ENCODE data around the gene RBM45. TPM values are rescaled to one million over a fixed set of nuclear protein-coding genes. Genes with fewer than 3 reads are reported as not detected.
A peak's percentile ranks its signal among the peaks of the same experiment; 100 is the strongest.

Gene RBM45
- total RNA-seq, 1 donor from 2014 or later: 11.3 TPM

DNA sequence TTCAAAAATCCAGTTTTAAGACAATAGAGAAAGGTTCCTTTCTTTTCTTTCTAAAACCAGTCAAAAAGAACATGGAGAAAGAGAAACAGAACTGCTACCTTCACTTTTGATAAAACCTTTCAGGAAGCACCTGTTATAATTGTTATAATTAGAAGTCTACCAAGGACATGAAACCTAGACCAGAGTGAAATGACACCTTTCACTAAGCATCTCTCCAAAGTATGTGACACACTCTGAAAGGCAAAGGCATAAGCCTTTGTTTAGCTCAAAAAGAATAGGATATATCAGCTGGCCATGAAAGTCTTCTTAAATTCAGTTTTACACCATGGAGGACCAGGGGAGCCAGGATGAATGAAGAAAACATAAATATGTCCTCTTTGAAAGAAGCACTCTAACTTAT is 18.8 kb upstream of the RBM45 start:
- DNase-seq (no peak), ATAC-seq (no peak)
- intact Hi-C loops (cut with DNase I): no loop called here
- TF ChIP-seq, protein P1, sequence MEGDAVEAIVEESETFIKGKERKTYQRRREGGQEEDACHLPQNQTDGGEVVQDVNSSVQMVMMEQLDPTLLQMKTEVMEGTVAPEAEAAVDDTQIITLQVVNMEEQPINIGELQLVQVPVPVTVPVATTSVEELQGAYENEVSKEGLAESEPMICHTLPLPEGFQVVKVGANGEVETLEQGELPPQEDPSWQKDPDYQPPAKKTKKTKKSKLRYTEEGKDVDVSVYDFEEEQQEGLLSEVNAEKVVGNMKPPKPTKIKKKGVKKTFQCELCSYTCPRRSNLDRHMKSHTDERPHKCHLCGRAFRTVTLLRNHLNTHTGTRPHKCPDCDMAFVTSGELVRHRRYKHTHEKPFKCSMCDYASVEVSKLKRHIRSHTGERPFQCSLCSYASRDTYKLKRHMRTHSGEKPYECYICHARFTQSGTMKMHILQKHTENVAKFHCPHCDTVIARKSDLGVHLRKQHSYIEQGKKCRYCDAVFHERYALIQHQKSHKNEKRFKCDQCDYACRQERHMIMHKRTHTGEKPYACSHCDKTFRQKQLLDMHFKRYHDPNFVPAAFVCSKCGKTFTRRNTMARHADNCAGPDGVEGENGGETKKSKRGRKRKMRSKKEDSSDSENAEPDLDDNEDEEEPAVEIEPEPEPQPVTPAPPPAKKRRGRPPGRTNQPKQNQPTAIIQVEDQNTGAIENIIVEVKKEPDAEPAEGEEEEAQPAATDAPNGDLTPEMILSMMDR (IDR thresholded peaks at IDR 0.05): no peak
- Histone ChIP-seq H3K9me3 (no peaks in the 10 kb centered on the region), H3K27me3 (no peaks in the 10 kb centered on the region), H3K27ac (no peak overlapping the region), H3K4me1 (no peaks in the 10 kb centered on the region), H3K4me3 (no peak overlapping the region), H3K36me3 (no peaks in the 10 kb centered on the region)

DNA sequence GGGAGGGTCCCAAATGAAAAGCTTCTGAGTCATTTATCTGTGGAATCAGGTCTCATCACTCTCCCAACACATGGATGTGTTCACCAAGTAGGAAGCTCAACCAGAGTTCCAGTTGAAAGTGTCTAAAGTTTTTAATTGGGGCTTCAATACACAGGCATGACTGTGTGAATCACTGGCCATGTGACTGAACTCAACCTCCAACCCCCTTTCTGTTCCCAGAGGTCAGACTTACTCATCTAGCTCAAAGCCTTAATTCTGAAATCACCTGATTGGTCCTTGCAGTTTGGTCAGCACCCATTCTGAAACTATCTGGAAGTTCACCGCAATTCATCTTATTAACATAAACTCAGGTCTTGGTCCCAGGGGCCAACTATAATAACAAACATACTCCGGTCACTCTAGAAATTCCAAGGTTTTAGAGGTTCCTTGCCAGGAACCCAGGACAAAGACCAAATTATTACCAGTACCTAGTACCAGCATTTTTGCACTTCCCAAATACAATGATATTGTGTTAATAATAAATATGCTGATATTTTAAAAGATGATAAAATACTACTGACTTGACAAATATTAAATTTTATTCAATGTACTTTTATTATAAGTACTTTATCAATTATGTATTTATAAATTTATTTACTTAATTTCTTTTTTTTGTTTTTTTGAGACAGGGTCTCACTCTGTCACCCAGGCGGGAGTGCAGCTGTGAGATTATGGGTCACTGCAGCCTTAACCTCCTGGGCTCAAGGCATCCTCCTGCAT is 10.7 kb upstream of the RBM45 start:
- intact Hi-C loops (cut with DNase I): no loop called here
- Histone ChIP-seq H3K4me1 (no peaks in the 10 kb centered on the region), H3K4me3 (no peak overlapping the region), H3K27me3 (no peaks in the 10 kb centered on the region), H3K36me3 (no peaks in the 10 kb centered on the region), H3K27ac (no peak overlapping the region), H3K9me3 (no peaks in the 10 kb centered on the region)
- no peak for ATAC-seq
- no peak for DNase-seq
- TF ChIP-seq, protein P1 (IDR thresholded peaks at IDR 0.05): no peak

DNA sequence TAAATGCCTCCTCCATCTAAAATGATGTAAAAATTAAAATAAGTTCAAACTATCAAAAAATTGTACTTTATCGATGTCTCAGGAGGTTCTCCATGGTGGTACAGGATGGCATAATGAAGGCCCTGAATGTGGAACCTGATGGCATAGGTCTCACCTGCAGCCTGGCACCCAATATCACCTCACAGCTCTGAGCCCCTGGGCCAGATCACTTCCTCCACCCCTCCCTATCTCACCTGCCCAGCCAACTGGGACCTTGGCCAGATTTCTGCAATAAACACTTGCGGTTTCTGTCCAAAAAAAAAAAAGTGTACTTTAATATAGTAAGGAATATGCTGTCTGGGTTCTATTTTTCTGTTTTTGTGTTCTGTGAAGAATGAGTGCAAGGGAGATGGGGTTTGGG is 6.7 kb upstream of the RBM45 start:
- Histone ChIP-seq H3K9me3 (no peaks in the 10 kb centered on the region), H3K4me1 (no peaks in the 10 kb centered on the region), H3K27ac (no peak overlapping the region), H3K4me3 (no peak overlapping the region), H3K36me3 (no peaks in the 10 kb centered on the region), H3K27me3 (no peaks in the 10 kb centered on the region)
- DNase-seq (no peak), ATAC-seq (peak; percentile 55)
- TF ChIP-seq, protein P1 (IDR thresholded peaks at IDR 0.05): no peak
- intact Hi-C loops (cut with DNase I): no loop called here

DNA sequence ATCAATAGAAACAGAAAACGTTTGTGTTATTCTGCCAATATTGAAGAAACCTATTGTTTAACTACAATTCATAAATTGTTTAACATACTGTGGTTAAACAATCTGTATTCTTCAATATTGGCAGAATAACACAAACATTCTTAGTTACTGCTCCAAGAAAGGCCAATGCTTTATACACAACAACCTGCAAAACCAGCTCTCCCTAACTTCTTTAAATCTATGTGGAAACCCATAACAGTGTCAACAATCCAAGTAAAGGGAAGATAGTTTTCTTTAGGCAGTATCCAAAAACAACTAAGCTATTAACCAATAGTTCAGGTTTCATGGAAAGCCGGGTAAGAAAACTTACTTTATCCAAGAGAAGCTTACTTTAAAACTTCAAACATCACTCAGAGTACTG is 6.2 kb upstream of the RBM45 start:
- TF ChIP-seq, protein P1 (IDR thresholded peaks at IDR 0.05): no peak
- H3K27me3 ChIP-seq: no peaks in the 10 kb centered on the region
- DNase-seq: no peak
- intact Hi-C loops (cut with DNase I): no loop called here
- no peak overlapping the region for H3K4me3 ChIP-seq
- no peak overlapping the region for H3K27ac ChIP-seq
- H3K4me1 ChIP-seq: no peaks in the 10 kb centered on the region
- H3K36me3 ChIP-seq: no peaks in the 10 kb centered on the region
- no peaks in the 10 kb centered on the region for H3K9me3 ChIP-seq
- no peak for ATAC-seq

DNA sequence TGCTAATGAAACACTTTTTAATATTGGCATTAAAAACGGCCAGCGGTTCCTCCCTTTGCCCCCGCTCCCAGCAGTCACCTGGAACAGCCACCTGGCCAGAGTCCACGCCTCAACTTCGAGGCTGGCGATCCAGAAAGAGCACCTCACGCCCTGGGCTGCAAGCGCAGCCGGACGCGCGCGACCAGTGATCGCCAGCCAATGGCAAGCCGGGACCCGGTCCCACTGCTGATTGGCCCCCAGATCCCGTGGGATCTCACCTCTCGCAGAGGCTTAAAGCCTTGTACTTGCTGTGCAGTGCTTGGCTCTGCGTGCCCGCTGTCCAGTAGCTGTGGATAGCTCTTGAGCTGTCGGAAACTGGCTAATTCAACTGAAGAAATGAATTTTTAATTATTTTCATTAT is 4.1 kb upstream of the RBM45 start:
- TF ChIP-seq, protein P1 (IDR thresholded peaks at IDR 0.05): no peak
- Histone ChIP-seq H3K27me3 (no peaks in the 10 kb centered on the region), H3K27ac (no peak overlapping the region), H3K36me3 (no peaks in the 10 kb centered on the region), H3K4me1 (peaks cover 10% of the 10 kb centered on the region), H3K4me3 (no peak overlapping the region), H3K9me3 (no peaks in the 10 kb centered on the region)
- DNase-seq: no peak
- intact Hi-C loops (cut with DNase I): no loop called here
- no peak for ATAC-seq

DNA sequence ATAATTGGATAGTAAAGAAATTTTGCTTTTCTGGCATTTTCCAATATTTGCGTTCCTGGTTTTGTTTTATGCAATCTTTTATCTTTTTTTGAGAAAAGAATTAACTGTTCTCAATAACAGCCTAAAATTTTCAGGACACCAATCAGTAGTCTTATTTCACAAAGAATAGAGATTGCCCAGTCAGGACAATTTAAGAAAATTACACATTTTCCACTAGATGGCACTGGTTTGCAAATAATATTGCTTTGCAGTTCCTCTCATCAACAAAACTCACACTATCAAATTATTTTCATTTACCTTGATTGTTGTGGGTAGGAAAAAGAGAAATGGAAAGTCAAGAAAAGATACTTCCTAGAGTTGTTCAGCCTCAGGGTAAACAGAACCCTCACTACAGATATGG is 2.4 kb upstream of the RBM45 start:
- no peaks in the 10 kb centered on the region for H3K9me3 ChIP-seq
- ATAC-seq (no peak), DNase-seq (no peak)
- H3K4me3 ChIP-seq: no peak overlapping the region
- intact Hi-C loops (cut with DNase I): no loop called here
- H3K4me1 ChIP-seq: peaks cover 17% of the 10 kb centered on the region
- H3K36me3 ChIP-seq: no peaks in the 10 kb centered on the region
- no peaks in the 10 kb centered on the region for H3K27me3 ChIP-seq
- no peak overlapping the region for H3K27ac ChIP-seq
- TF ChIP-seq, protein P1 (IDR thresholded peaks at IDR 0.05): peak; percentile 60
